ENCODE data around the gene AKNAD1. TPM values are rescaled to one million over a fixed set of nuclear protein-coding genes. Genes with fewer than 3 reads are reported as not detected.

AKNAD1 gene, protein sequence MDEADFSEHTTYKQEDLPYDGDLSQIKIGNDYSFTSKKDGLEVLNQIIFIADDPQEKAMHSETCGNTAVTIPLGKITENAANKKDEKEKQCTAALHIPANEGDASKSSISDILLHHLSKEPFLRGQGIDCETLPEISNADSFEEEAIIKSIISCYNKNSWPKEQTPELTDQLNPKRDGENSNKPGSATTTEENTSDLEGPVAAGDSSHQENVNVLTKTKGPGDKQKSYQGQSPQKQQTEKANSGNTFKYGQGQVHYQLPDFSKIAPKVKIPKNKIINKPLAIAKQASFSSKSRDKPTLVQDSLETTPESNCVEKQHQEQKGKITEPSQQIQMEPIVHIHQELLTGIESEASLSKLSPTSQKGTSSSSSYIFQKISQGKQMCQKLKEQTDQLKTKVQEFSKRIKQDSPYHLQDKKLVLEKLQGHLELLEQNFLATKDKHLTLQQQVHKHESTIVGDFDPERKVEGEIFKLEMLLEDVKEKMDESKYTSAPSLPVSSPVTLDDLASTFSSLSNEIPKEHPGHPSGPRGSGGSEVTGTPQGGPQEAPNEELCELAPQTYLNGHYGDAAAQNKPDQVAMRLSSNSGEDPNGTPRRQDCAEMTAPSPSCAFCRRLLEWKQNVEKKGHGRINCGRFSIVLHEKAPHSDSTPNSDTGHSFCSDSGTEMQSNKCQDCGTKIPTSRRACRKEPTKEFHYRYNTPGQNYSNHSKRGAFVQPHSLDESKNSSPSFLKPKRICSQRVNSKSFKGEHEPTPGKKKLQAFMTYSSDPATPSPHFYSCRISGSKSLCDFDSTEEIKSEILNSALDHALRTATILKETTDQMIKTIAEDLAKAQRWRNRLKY
- total RNA-seq = 0.68 TPM in 1 of 2 replicates, not detected in the other

DNA sequence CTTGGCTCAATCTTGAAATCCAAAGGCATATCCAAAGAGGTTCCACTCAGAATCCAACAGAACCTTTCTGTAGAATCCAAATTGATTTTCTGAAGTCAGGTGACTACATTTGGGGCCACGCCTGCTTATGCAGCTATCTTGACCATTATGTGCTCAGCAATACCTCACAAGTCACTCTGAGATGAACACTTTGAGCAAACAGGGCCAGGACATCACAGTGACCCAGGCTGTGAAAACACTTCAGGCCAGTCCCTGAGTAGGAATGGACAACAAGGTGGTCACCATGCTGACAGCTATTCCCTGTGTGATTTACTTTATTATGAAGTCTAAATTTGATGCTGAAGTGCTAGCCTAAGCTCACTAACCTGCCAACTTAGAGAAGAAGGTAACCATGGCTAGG is at the start of gene AKNAD1:
TSS of gene AKNAD1 (minus strand) at position 101 of the 400 bp plus-strand sequence. CDS start 4,430 bp downstream, outside the sequence.

Other genes starting within 250 kb of the AKNAD1 start
- 2.2 and 2.4 TPM in 2 replicates for gene HENMT1, start 196.0 kb downstream of the AKNAD1 start, total RNA-seq
- 15.4 and 21.4 TPM in 2 replicates for gene PRPF38B, start 164.8 kb downstream of the AKNAD1 start, total RNA-seq
- under 0.01 TPM in 1 of 2 replicates, not detected in the other for gene FNDC7, start 144.2 kb downstream of the AKNAD1 start, total RNA-seq
- gene STXBP3, start 110.4 kb downstream of the AKNAD1 start, total RNA-seq = 40.3 and 61.5 TPM in 2 replicates
- 69.6 and 109 TPM in 2 replicates for gene GPSM2, start 19.9 kb upstream of the AKNAD1 start, total RNA-seq
- gene CLCC1, start 106.4 kb upstream of the AKNAD1 start, total RNA-seq = 29.4 and 36.6 TPM in 2 replicates
- gene WDR47, start 185.0 kb upstream of the AKNAD1 start, total RNA-seq = 30.4 and 32.0 TPM in 2 replicates
- gene TAF13, start 218.9 kb upstream of the AKNAD1 start, total RNA-seq = 123 and 193 TPM in 2 replicates
- gene TMEM167B, start 233.7 kb upstream of the AKNAD1 start, total RNA-seq = 52.0 and 57.4 TPM in 2 replicates

Data from nasal cavity respiratory epithelium epithelial cell of viscerocranial mucosa (primary cell).